Sigmoid colon (tissue), 4 donors: Measurements from ENCODE around the gene VAV3.

Experiments
- POLR2A ChIP-seq, 2 donors: fragments of 450-650 bp; IDR thresholded peaks; one replicate each; pipeline ENCODE4 v1.6.1; 2016; ENCODE audit warnings: antibody characterized with exemption in 2 of 2, mild to moderate bottlenecking in 2 of 2, moderate library complexity in 2 of 2
- POLR2AphosphoS5 ChIP-seq, 4 donors: sonication (generic); formaldehyde crosslinking; IDR thresholded peaks; one replicate each; pipeline ENCODE4 v1.6.1; 2017; ENCODE audit warnings: antibody characterized with exemption in 4 of 4
- TF ChIP-seq, protein P1 (sequence below), 4 experiments: fragments of 450-650 bp in 3 of 4; fragments of 200-600 bp in 1 of 4; IDR thresholded peaks; one replicate each; pipeline ENCODE4 v1.5.1; 2016 to 2019; ENCODE audit warnings: antibody characterized with exemption in 4 of 4, mild to moderate bottlenecking in 3 of 4, moderate library complexity in 2 of 4

DNA sequence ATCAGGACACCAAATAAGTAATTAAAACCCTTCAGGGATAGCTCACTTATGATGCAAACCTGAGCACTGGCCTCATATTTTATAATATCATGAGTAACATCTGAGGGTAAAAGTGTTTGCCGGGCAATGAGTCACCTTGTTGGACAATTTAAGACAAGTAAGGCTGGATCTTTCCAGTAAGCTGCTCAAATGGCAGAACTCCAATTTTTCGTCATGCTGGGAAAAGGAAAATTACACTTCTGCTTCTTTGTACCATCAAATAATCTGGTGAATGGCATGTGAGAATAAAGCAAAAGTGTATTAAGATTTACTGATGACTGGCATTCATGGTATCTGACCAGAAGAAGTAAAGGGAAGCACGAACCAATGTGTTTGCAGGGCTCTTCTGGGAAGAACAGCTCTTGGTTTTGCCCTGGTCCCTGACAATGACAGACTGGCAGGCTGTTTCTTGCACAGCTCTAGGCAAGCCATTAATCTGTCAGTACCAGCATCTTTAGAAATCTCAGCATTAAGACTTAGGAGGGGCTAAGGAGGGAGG is 392.2 kb downstream of the VAV3 start:
- TF ChIP-seq, protein P1, sequence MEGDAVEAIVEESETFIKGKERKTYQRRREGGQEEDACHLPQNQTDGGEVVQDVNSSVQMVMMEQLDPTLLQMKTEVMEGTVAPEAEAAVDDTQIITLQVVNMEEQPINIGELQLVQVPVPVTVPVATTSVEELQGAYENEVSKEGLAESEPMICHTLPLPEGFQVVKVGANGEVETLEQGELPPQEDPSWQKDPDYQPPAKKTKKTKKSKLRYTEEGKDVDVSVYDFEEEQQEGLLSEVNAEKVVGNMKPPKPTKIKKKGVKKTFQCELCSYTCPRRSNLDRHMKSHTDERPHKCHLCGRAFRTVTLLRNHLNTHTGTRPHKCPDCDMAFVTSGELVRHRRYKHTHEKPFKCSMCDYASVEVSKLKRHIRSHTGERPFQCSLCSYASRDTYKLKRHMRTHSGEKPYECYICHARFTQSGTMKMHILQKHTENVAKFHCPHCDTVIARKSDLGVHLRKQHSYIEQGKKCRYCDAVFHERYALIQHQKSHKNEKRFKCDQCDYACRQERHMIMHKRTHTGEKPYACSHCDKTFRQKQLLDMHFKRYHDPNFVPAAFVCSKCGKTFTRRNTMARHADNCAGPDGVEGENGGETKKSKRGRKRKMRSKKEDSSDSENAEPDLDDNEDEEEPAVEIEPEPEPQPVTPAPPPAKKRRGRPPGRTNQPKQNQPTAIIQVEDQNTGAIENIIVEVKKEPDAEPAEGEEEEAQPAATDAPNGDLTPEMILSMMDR (IDR thresholded peaks at IDR 0.05), result no peak
- peak in 3 of 4 donors; percentile 51 to 70 (median 53) for TF ChIP-seq POLR2AphosphoS5 (IDR thresholded peaks at IDR 0.05)
- TF ChIP-seq POLR2A (IDR thresholded peaks at IDR 0.05), result no peak
